ENCODE measurements around the gene LRRC8C.

Gene LRRC8C

GRCh38 chr1:89706700-89707012 lies 73.7 kb downstream of the LRRC8C start:
- Histone ChIP-seq H3K4me3 (ENCODE audit: low read depth, low read length, poor library complexity, severe bottlenecking) (no peak overlapping the region), H3K9me2 (ENCODE audit: low read depth, low read length) (no peaks in the 10 kb centered on the region), H3F3A (ENCODE audit: insufficient read depth, low read length) (no peaks in the 10 kb centered on the region), H3K9me3 (ENCODE audit: low read length) (no peaks in the 10 kb centered on the region), H2AFZ (ENCODE audit: low read length) (no peak overlapping the region), H4K20me1 (ENCODE audit: insufficient read depth, low read length) (no peaks in the 10 kb centered on the region), H3K27me3 (ENCODE audit: insufficient read depth, low read length) (no peaks in the 10 kb centered on the region), H3K36me3 (ENCODE audit: insufficient read depth, low read length) (no peaks in the 10 kb centered on the region), H3K4me1 (ENCODE audit: insufficient read depth, low read length, severe bottlenecking) (peaks cover 22% of the 10 kb centered on the region), H3K4me2 (ENCODE audit: low read length) (peak overlapping the region; percentile 27; the same call in 1 of the 2 replicates), H3K9ac (ENCODE audit: low read length) (no peak overlapping the region), H3K79me2 (ENCODE audit: insufficient read depth, low read length) (no peaks in the 10 kb centered on the region), H3K27ac (ENCODE audit: low read depth, low read length, poor library complexity, severe bottlenecking) (no peak overlapping the region)
- TF ChIP-seq EZH2 (IDR thresholded peaks at IDR 0.05; ENCODE audit: borderline replicate concordance, low read length): no peak
- TF ChIP-seq, protein P1, sequence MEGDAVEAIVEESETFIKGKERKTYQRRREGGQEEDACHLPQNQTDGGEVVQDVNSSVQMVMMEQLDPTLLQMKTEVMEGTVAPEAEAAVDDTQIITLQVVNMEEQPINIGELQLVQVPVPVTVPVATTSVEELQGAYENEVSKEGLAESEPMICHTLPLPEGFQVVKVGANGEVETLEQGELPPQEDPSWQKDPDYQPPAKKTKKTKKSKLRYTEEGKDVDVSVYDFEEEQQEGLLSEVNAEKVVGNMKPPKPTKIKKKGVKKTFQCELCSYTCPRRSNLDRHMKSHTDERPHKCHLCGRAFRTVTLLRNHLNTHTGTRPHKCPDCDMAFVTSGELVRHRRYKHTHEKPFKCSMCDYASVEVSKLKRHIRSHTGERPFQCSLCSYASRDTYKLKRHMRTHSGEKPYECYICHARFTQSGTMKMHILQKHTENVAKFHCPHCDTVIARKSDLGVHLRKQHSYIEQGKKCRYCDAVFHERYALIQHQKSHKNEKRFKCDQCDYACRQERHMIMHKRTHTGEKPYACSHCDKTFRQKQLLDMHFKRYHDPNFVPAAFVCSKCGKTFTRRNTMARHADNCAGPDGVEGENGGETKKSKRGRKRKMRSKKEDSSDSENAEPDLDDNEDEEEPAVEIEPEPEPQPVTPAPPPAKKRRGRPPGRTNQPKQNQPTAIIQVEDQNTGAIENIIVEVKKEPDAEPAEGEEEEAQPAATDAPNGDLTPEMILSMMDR (IDR thresholded peaks at IDR 0.05; ENCODE audit: low read length): no peak

GRCh38 chr1:89708751-89709375 lies 75.9 kb downstream of the LRRC8C start:
- Histone ChIP-seq H3K79me2 (ENCODE audit: insufficient read depth, low read length) (no peaks in the 10 kb centered on the region), H3K9me3 (ENCODE audit: low read length) (no peaks in the 10 kb centered on the region), H3K27me3 (ENCODE audit: insufficient read depth, low read length) (no peaks in the 10 kb centered on the region), H3K4me2 (ENCODE audit: low read length) (no peak overlapping the region), H2AFZ (ENCODE audit: low read length) (no peak overlapping the region), H3K4me1 (ENCODE audit: insufficient read depth, low read length, severe bottlenecking) (peaks cover 15% of the 10 kb centered on the region), H3K36me3 (ENCODE audit: insufficient read depth, low read length) (peaks cover 10% of the 10 kb centered on the region), H4K20me1 (ENCODE audit: insufficient read depth, low read length) (no peaks in the 10 kb centered on the region), H3K4me3 (ENCODE audit: low read depth, low read length, poor library complexity, severe bottlenecking) (no peak overlapping the region), H3K9ac (ENCODE audit: low read length) (no peak overlapping the region), H3K9me2 (ENCODE audit: low read depth, low read length) (no peaks in the 10 kb centered on the region), H3K27ac (ENCODE audit: low read depth, low read length, poor library complexity, severe bottlenecking) (no peak overlapping the region), H3F3A (ENCODE audit: insufficient read depth, low read length) (no peaks in the 10 kb centered on the region)
- TF ChIP-seq, protein P1 (IDR thresholded peaks at IDR 0.05; ENCODE audit: low read length): no peak
- TF ChIP-seq EZH2 (IDR thresholded peaks at IDR 0.05; ENCODE audit: borderline replicate concordance, low read length): no peak

GRCh38 chr1:89710498-89711139 lies 77.7 kb downstream of the LRRC8C start:
- Histone ChIP-seq H3K9me3 (ENCODE audit: low read length) (no peaks in the 10 kb centered on the region), H4K20me1 (ENCODE audit: insufficient read depth, low read length) (no peaks in the 10 kb centered on the region), H2AFZ (ENCODE audit: low read length) (no peak overlapping the region), H3K4me1 (ENCODE audit: insufficient read depth, low read length, severe bottlenecking) (peaks cover 13% of the 10 kb centered on the region), H3K36me3 (ENCODE audit: insufficient read depth, low read length) (peaks cover 16% of the 10 kb centered on the region), H3K9ac (ENCODE audit: low read length) (no peak overlapping the region), H3K79me2 (ENCODE audit: insufficient read depth, low read length) (no peaks in the 10 kb centered on the region), H3K4me2 (ENCODE audit: low read length) (no peak overlapping the region), H3K27me3 (ENCODE audit: insufficient read depth, low read length) (no peaks in the 10 kb centered on the region), H3K4me3 (ENCODE audit: low read depth, low read length, poor library complexity, severe bottlenecking) (no peak overlapping the region), H3K27ac (ENCODE audit: low read depth, low read length, poor library complexity, severe bottlenecking) (no peak overlapping the region), H3K9me2 (ENCODE audit: low read depth, low read length) (no peaks in the 10 kb centered on the region), H3F3A (ENCODE audit: insufficient read depth, low read length) (no peaks in the 10 kb centered on the region)
- TF ChIP-seq EZH2 (IDR thresholded peaks at IDR 0.05; ENCODE audit: borderline replicate concordance, low read length): no peak
- TF ChIP-seq, protein P1 (IDR thresholded peaks at IDR 0.05; ENCODE audit: low read length): no peak

Data from OCI-LY1 (cell line).